CD4-positive, alpha-beta T cell (primary cell): ENCODE data around the gene CCDC137. TPM values are rescaled to one million over a fixed set of nuclear protein-coding genes. Genes with fewer than 3 reads are reported as not detected.

Experiments used
- ATAC-seq: fragments of 200-7000 bp; cut with Tn5 transposase; one replicate; pipeline ENCODE4 v1.10.0; 2022; ENCODE audit warnings: mild to moderate bottlenecking; ENCODE audit not compliant: poor library complexity
- CTCF ChIA-PET: fragments of 350-600 bp; sonication (Branson Sonifier 250); formaldehyde crosslinking; loops from one replicate; lab custom pipeline; 2021; ENCODE audit warnings: antibody characterized with exemption, inconsistent platforms; lab: Charles Lee
- POLR2A ChIA-PET: fragments of 350-600 bp; sonication (Branson Sonifier 250); formaldehyde crosslinking; loops from one replicate; lab custom pipeline; 2021; ENCODE audit warnings: antibody characterized with exemption, inconsistent platforms; lab: Charles Lee
- DNase-seq, 14 experiments: peaks; one replicate each; pipeline ENCODE4 v3.0.0-alpha.2; 2013 to 2020; ENCODE audit warnings: mixed read lengths in 2 of 14
- H3K27ac ChIP-seq, 2 donors: one replicate each; pipeline versions ENCODE4 v1.5.1 to v1.7.0; 2013; ENCODE audit warnings: low read length in 2 of 2, low read depth in 1 of 2, mild to moderate bottlenecking in 1 of 2
- H3K27me3 ChIP-seq, 2 experiments: 1 replicate in 1 of 2; 2 replicates in 1 of 2; pipeline versions ENCODE4 v1.6.1 to v1.7.0; 2013; ENCODE audit warnings: low read length in 2 of 2, control low read depth in 1 of 2, mild to moderate bottlenecking in 1 of 2, moderate library complexity in 1 of 2; ENCODE audit not compliant: insufficient read depth in 2 of 2, control insufficient read depth in 1 of 2
- H3K36me3 ChIP-seq: one replicate; pipeline ENCODE4 v1.6.1; 2013; ENCODE audit warnings: low read length, control low read depth; ENCODE audit not compliant: insufficient read depth
- H3K4me1 ChIP-seq: one replicate; pipeline ENCODE4 v1.6.1; 2013; ENCODE audit warnings: low read length, control low read depth; ENCODE audit not compliant: insufficient read depth
- H3K4me3 ChIP-seq: one replicate; pipeline ENCODE4 v1.5.1; 2013; ENCODE audit warnings: mild to moderate bottlenecking, low read length, moderate library complexity
- H3K9me3 ChIP-seq, 2 experiments: 1 replicate in 1 of 2; 2 replicates in 1 of 2; pipeline versions ENCODE4 v1.6.1 to v1.7.0; 2013; ENCODE audit warnings: low read length in 2 of 2, mild to moderate bottlenecking in 2 of 2, control low read depth in 1 of 2, moderate library complexity in 1 of 2; ENCODE audit not compliant: control insufficient read depth in 1 of 2, insufficient read depth in 1 of 2
- H3K27ac Mint-ChIP-seq: one replicate; pipeline ENCODE4 v1.8.0; 2020; ENCODE audit warnings: mixed read lengths
- H3K27me3 Mint-ChIP-seq: one replicate; pipeline ENCODE4 v1.8.0; 2021; ENCODE audit warnings: mixed read lengths
- H3K36me3 Mint-ChIP-seq: one replicate; pipeline ENCODE4 v1.8.0; 2021; ENCODE audit warnings: low read depth, mixed read lengths
- H3K4me1 Mint-ChIP-seq: one replicate; pipeline ENCODE4 v1.8.0; 2021; ENCODE audit warnings: low read depth, mixed read lengths
- H3K4me3 Mint-ChIP-seq: one replicate; pipeline ENCODE4 v1.8.0; 2020; ENCODE audit warnings: mild to moderate bottlenecking, mixed read lengths
- H3K9me3 Mint-ChIP-seq: one replicate; pipeline ENCODE4 v1.8.0; 2020; ENCODE audit warnings: mixed read lengths
- intact Hi-C, 2 experiments: fragments of 100-400 bp; cut with DNase I in 1 of 2; cut with micrococcal nuclease in 1 of 2; formaldehyde crosslinking; loops; one replicate each; pipeline versions ENCODE4 v1.15.1 to v1.9.0; 2023 to 2025; cut with DNase I, micrococcal nuclease
- total RNA-seq, 174 experiments: library from RNA in 2 of 174; stranded (reverse) in 2 of 174; gene quantifications; one replicate each; pipeline ENCODE4 v1.2.3 and lab custom pipeline; 2021 to 2026
- TF ChIP-seq, protein P1 (sequence below): fragments of 200-600 bp; IDR thresholded peaks from one replicate; pipeline ENCODE4 v1.8.0; 2022; ENCODE audit warnings: antibody characterized with exemption, mild to moderate bottlenecking

The CCDC137 gene
- total RNA-seq, 2 experiments from 2014 or later = 20.8 to 21.7 TPM

DNA sequence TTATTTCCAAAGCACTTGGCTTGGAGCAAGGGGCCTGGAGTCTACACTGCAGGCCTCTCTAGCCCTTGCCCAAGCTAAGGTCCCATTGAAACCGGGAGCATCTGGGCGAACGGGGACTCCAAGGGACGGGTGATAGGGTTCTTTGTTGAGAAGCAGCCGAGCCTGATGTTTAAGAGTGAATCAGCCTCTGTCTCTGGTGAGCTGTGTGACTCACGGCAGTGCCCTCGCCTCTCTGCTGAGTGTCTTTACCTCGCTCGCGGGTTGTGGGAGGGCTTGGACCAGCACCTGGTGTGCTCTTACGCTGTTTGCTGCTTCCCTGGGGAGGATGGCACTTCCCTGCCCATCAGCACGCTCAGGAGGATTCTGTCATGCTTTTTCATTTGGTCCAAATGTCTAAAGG lies 18.6 kb downstream of the CCDC137 start:
- H3K4me1 ChIP-seq = peaks cover 56% of the 10 kb centered on the region
- H3K27me3 ChIP-seq = no peaks in the 10 kb centered on the region
- Mint-ChIP-seq H3K27me3 (no peaks in the 10 kb centered on the region), H3K36me3 (peaks cover 59% of the 10 kb centered on the region), H3K9me3 (no peaks in the 10 kb centered on the region), H3K27ac (peak overlapping the region; percentile 79), H3K4me3 (peak overlapping the region; percentile 84), H3K4me1 (peaks cover 24% of the 10 kb centered on the region)
- peaks cover 48% of the 10 kb centered on the region for H3K36me3 ChIP-seq
- H3K9me3 ChIP-seq = no peaks in the 10 kb centered on the region
- intact Hi-C loops = loop anchor here in 1 of 2 experiments (2.0 kb wide), 1 partner anchor 18 kb away; the partner anchor contains the start of gene MRPL12
- ChIA-PET POLR2A (interaction anchor here (0.6 to 4.0 kb wide), 4 partner anchors 18 to 48 kb away, joined by 3 to 43 read pairs (median 6); partner anchors contain the start of genes MRPL12, NPLOC4 and TSPAN10), CTCF (interaction anchor here (1.6 kb wide), 1 partner anchor 9 kb away, joined by 5 read pairs; no protein-coding TSS in a partner anchor)
- peak overlapping the region in 1 of 2 donors; percentile 34 for H3K27ac ChIP-seq
- peak overlapping the region; percentile 98 for H3K4me3 ChIP-seq
- peak in 2 of 14 experiments; percentile 21 to 28 for DNase-seq
- TF ChIP-seq, protein P1, sequence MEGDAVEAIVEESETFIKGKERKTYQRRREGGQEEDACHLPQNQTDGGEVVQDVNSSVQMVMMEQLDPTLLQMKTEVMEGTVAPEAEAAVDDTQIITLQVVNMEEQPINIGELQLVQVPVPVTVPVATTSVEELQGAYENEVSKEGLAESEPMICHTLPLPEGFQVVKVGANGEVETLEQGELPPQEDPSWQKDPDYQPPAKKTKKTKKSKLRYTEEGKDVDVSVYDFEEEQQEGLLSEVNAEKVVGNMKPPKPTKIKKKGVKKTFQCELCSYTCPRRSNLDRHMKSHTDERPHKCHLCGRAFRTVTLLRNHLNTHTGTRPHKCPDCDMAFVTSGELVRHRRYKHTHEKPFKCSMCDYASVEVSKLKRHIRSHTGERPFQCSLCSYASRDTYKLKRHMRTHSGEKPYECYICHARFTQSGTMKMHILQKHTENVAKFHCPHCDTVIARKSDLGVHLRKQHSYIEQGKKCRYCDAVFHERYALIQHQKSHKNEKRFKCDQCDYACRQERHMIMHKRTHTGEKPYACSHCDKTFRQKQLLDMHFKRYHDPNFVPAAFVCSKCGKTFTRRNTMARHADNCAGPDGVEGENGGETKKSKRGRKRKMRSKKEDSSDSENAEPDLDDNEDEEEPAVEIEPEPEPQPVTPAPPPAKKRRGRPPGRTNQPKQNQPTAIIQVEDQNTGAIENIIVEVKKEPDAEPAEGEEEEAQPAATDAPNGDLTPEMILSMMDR = no peak
- no peak for ATAC-seq

DNA sequence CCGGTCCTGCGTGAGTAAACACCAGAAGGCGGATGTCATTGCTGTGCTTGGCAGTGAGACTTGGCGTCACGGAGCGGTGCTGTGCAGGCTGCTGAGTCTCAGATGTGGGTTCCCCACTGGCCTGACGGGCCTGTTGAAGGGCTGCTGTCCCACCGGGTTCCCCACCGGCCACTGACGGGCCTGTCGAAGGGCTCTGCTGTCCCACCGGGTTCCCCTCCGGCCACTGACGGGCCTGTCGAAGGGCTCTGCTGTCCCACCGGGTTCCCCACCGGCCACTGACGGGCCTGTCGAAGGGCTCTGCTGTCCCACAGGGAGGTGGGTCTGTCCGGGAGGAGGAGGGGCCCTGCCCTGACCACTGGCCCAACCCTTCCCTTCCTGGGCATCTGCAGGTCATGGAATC lies 20.1 kb downstream of the CCDC137 start:
- TF ChIP-seq, protein P1 = no peak
- H3K4me3 Mint-ChIP-seq = no peak overlapping the region
- ChIA-PET POLR2A (interaction anchor here (0.7 to 4.0 kb wide), 2 partner anchors 9 to 16 kb away, joined by 3 to 43 read pairs; partner anchors contain the start of gene MRPL12), CTCF (no interaction called here)
- H3K27ac Mint-ChIP-seq = no peak overlapping the region
- H3K27ac ChIP-seq = no peak overlapping the region
- H3K36me3 ChIP-seq = peaks cover 63% of the 10 kb centered on the region
- ATAC-seq = no peak
- no peaks in the 10 kb centered on the region for H3K9me3 Mint-ChIP-seq
- peaks cover 24% of the 10 kb centered on the region for H3K4me1 Mint-ChIP-seq
- DNase-seq = no peak
- H3K27me3 ChIP-seq = no peaks in the 10 kb centered on the region
- no peak overlapping the region for H3K4me3 ChIP-seq
- H3K36me3 Mint-ChIP-seq = peaks cover 70% of the 10 kb centered on the region
- no peaks in the 10 kb centered on the region for H3K27me3 Mint-ChIP-seq
- intact Hi-C loops = no loop called here
- no peaks in the 10 kb centered on the region for H3K9me3 ChIP-seq
- peaks cover 56% of the 10 kb centered on the region for H3K4me1 ChIP-seq

DNA sequence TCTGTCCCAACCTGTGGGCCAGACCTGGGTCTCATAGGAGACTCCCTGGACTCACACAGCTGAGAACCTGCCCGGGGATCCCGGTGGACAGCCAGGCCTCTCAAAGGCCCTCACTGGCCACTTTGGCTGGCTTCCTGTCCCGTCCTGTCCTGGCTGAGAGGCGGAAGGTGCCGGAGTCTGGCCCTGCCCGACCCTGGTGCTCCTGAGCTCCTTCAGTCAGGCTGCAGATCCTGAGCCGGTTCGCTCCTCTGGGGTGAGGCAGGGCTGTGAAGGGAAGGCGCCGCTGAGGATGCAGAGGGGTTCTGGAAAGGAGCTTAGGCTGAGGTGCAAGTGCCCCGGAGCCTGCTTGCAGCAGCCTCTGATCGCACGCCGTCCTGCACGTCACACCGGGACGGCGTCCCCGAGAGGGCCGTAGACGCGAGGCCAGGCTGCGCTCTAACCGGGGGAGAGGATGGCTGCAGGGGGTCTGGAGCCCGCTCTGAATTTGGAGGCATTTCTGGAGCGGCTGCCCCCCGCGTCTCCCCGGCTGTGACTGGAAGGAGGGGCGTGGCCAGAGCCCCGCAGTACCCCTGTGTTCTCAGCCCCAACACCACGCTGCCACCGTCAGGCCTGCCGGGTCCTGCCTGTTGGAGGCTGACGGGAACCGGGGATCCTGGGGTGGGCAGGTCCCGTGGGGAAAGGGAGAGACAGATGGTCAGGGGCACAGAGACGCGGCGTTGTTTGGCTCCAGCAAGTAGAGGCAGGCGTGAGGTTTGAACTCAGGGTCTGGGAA lies 21.4 kb downstream of the CCDC137 start:
- CTCF ChIA-PET = no interaction called here
- intact Hi-C loops = no loop called here
- POLR2A ChIA-PET = no interaction called here

More for the DNA sequence above, 21.4 kb downstream of the CCDC137 start:
- Histone ChIP-seq H3K27me3 (no peaks in the 10 kb centered on the region), H3K9me3 (no peaks in the 10 kb centered on the region), H3K27ac (no peak overlapping the region), H3K4me1 (peaks cover 44% of the 10 kb centered on the region), H3K4me3 (no peak overlapping the region), H3K36me3 (peaks cover 74% of the 10 kb centered on the region)
- no peak overlapping the region for H3K27ac Mint-ChIP-seq
- no peaks in the 10 kb centered on the region for H3K27me3 Mint-ChIP-seq
- peaks cover 73% of the 10 kb centered on the region for H3K36me3 Mint-ChIP-seq
- H3K4me1 Mint-ChIP-seq = peaks cover 19% of the 10 kb centered on the region
- TF ChIP-seq, protein P1 = no peak
- ATAC-seq = no peak
- no peaks in the 10 kb centered on the region for H3K9me3 Mint-ChIP-seq
- H3K4me3 Mint-ChIP-seq = peak overlapping the region; percentile 48
- DNase-seq = no peak
